ENCODE results near the gene RPTOR.

DNA sequence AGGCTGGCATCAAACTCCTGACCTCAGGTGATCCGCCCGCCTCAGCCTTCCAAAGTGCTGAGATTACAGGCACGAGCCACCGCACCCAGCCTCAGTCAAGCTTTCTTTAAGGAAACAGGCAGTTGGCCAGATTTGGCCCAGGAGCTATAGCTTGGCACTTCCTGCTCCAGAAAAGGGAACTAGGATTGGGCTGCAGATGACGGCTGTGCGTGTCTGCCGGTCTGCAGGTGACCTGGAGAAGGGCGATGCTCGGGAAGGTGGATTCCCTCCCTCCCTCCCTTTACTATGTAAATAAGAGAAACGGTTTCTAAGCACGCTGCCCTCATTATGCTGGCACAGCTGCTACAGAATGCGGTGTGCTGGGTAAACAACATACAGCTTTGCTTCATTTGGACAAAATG is 215.9 kb downstream of the RPTOR start:
- TF ChIP-seq, protein P1, sequence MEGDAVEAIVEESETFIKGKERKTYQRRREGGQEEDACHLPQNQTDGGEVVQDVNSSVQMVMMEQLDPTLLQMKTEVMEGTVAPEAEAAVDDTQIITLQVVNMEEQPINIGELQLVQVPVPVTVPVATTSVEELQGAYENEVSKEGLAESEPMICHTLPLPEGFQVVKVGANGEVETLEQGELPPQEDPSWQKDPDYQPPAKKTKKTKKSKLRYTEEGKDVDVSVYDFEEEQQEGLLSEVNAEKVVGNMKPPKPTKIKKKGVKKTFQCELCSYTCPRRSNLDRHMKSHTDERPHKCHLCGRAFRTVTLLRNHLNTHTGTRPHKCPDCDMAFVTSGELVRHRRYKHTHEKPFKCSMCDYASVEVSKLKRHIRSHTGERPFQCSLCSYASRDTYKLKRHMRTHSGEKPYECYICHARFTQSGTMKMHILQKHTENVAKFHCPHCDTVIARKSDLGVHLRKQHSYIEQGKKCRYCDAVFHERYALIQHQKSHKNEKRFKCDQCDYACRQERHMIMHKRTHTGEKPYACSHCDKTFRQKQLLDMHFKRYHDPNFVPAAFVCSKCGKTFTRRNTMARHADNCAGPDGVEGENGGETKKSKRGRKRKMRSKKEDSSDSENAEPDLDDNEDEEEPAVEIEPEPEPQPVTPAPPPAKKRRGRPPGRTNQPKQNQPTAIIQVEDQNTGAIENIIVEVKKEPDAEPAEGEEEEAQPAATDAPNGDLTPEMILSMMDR (IDR thresholded peaks at IDR 0.05): no peak
- TF ChIP-seq POLR2A (IDR thresholded peaks at IDR 0.05): no peak
